GM13976 (cell line): ENCODE measurements around the gene CARNS1.

ENCODE experiments used
- DNase-seq: peaks from one replicate; pipeline ENCODE4 v3.0.0; 2012; ENCODE audit warnings: low spot score
- CTCF ChIP-seq: IDR thresholded peaks from 2 replicates; pipeline ENCODE4 v1.5.1; 2012; ENCODE audit warnings: borderline replicate concordance, mild to moderate bottlenecking; ENCODE audit not compliant: insufficient read depth; ENCODE audit errors: extremely low read depth, missing control alignments, control extremely low read depth
- in situ Hi-C: fragments of 300-500 bp; cut with MboI; formaldehyde crosslinking; loops from one replicate; pipeline ENCODE4 v1.12.0; 2022; ENCODE audit warnings: low sequenced_read_pairs, mixed read lengths, inconsistent platforms; ENCODE audit not compliant: unreplicated experiment

The CARNS1 gene

GRCh38 chr11:67440229-67441097 is 25.0 kb downstream of the CARNS1 start:
- no peak for TF ChIP-seq CTCF
- no peak for DNase-seq
- in situ Hi-C loops: no loop called here

DNA sequence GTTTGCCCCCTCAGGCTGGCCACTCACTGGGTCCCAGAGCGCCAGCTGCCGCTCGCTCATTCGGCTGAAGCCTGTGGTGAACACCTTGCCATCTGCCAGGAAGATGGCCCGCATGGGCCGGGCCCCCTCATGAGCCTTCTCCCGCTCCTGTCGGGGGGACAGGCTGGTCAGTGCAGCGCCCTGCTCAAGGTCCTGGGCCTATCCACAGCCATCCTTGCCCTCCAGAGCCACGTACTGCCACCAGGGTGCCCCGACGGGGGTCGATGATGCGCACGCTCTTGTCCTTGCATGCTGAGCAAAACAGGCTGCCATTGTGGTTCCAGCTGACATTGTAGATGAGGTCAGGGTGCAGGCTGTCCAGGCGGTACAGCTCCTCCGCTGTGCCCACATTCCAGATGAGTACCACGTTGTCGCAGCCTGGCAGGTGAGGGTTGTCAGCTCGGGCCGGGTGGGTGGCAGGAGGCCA is 25.7 kb downstream of the CARNS1 start:
- TF ChIP-seq CTCF: no peak
- no peak for DNase-seq
- in situ Hi-C loops: no loop called here

- no peak for TF ChIP-seq CTCF
- DNase-seq: no peak
- in situ Hi-C loops: no loop called here
Measured at GRCh38 chr11:67441731-67442351, 26.4 kb downstream of the CARNS1 start.

DNA sequence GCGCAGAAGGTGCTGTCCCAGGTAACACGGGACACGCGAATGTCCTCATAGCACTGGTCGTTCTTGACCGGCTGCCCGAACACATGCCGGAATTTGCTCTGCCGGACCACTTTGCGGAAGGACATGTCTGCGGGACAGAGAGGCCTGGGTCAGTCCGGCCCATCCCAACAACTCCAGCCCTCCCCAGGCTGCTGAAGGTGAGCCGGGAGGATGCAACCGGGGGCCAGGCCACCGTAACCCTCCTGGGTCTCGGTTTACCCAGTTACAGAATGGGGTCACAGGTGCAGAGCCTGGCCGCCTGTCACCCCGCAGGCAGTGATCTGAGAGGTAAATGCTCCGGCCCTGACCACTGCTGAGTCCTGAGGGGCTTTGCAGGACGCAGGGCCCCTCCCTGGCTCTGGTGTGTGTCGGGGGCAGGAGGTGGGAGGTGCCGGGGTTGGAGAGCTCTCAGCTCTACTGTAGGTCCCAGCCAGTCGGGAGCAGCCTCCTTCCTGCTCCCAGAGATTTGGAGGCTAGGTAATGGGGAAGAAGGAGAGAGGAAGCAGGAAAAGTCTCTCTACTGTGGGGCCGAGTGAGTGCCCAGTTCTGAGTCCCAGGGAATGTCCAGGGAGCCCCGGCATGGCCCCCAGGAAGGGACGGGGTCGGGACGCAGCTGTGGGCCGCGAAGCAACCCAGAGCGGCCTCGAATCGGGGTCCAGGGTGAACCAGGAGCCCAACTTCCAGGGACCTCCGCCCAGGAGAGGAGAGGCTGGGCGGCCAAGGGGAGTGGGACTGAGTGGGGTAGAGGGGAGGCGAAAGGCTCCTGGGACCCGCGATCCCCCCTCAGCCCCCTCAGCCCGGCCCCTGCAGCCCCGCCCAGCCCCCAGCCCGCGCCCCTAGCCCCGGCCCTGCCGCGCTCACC is 27.3 kb downstream of the CARNS1 start:
- DNase-seq: no peak
- in situ Hi-C loops: no loop called here

GRCh38 chr11:67445515-67445914 is 30.0 kb downstream of the CARNS1 start:
- TF ChIP-seq CTCF: no peak
- no peak for DNase-seq
- in situ Hi-C loops: no loop called here

More for the DNA sequence above, 27.3 kb downstream of the CARNS1 start:
- no peak for TF ChIP-seq CTCF

DNA sequence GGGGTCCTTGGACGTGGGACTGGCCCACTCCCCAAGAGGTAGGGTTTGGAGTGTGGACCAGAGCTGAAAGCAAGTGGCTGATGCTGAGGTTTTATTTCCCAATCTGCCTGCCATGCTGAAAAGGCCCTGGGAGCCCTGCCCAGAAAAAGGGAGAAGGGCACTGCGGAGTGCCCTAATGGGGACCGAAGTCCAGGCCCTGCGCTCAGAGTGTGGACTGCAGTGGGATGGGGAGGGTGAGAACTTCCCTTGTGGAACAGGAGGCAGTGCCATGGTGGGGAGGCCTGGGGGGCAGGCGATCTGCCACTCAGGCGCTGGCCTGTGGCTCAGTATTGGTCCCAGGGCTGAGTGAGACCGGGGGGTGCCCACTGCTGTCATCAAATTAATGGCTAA is 32.7 kb downstream of the CARNS1 start:
- TF ChIP-seq CTCF: no peak
- in situ Hi-C loops: no loop called here
- no peak for DNase-seq
